Measurements from ENCODE around the gene PTPRM.

DNA sequence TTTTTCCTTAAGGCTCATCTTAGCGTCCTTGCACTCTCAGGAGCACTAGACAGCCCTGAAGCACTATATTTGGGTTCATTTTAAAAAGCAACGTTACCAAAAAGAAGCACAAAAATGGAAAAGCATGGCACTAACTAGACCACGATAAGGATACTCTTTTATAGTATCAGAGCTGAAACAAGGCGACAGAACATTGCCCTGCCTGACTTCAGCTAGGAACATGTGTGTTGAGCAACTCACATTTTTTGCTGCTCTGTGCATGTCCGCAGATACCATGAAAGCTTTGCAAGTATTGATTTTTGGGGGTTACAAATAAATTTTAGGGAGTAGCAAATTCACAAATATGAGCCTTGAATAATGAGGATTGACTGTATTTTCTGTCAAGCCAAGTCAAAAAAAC lies 332.0 kb downstream of the PTPRM start:
- no peak for TF ChIP-seq CTCF (IDR thresholded peaks at IDR 0.05)
- TF ChIP-seq EZH2 (IDR thresholded peaks at IDR 0.05) = no peak
- no peak for TF ChIP-seq EZH2phosphoT487 (IDR thresholded peaks at IDR 0.05)

All from neural progenitor cell (in vitro differentiated cells).